ENCODE measurements around the gene SOX6.

SOX6 gene

DNA sequence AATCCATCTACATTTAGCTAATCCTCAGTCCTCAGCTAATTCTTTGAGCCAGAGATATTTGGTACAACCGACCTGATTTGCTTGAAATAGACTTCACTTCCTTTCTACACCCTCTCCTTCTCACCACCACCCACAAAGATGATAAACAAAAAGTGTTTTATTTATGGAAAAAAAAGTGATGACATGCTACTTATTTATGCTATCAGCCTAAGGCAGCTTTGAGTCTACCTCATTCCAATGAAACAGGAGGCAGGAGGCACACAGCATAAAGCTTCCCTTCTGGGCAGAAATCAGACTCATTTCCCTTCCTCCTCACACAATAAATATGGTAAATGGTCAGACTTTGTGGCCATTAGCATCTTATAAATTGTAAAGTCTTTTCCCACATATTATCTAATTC, 325.7 kb downstream of the SOX6 start:
- TF ChIP-seq TAF1 (IDR thresholded peaks at IDR 0.05; ENCODE audit: borderline replicate concordance, insufficient read depth, low read length): no peak
- TF ChIP-seq FOXP2 (optimal IDR thresholded peaks at IDR 0.05; ENCODE audit: borderline replicate concordance, extremely low read depth, extremely low read length, insufficient read depth): no peak
- TF ChIP-seq, protein P1, sequence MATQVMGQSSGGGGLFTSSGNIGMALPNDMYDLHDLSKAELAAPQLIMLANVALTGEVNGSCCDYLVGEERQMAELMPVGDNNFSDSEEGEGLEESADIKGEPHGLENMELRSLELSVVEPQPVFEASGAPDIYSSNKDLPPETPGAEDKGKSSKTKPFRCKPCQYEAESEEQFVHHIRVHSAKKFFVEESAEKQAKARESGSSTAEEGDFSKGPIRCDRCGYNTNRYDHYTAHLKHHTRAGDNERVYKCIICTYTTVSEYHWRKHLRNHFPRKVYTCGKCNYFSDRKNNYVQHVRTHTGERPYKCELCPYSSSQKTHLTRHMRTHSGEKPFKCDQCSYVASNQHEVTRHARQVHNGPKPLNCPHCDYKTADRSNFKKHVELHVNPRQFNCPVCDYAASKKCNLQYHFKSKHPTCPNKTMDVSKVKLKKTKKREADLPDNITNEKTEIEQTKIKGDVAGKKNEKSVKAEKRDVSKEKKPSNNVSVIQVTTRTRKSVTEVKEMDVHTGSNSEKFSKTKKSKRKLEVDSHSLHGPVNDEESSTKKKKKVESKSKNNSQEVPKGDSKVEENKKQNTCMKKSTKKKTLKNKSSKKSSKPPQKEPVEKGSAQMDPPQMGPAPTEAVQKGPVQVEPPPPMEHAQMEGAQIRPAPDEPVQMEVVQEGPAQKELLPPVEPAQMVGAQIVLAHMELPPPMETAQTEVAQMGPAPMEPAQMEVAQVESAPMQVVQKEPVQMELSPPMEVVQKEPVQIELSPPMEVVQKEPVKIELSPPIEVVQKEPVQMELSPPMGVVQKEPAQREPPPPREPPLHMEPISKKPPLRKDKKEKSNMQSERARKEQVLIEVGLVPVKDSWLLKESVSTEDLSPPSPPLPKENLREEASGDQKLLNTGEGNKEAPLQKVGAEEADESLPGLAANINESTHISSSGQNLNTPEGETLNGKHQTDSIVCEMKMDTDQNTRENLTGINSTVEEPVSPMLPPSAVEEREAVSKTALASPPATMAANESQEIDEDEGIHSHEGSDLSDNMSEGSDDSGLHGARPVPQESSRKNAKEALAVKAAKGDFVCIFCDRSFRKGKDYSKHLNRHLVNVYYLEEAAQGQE (IDR thresholded peaks at IDR 0.05; ENCODE audit: insufficient read depth in 1 of 2, low read depth in 2 of 2, low read length in 2 of 2): no peak
- TF ChIP-seq POLR2AphosphoS5 (IDR thresholded peaks at IDR 0.05; ENCODE audit: low read depth, low read length): no peak
- TF ChIP-seq SIN3A (IDR thresholded peaks at IDR 0.05; ENCODE audit: borderline replicate concordance, insufficient read depth, low read length): no peak

DNA sequence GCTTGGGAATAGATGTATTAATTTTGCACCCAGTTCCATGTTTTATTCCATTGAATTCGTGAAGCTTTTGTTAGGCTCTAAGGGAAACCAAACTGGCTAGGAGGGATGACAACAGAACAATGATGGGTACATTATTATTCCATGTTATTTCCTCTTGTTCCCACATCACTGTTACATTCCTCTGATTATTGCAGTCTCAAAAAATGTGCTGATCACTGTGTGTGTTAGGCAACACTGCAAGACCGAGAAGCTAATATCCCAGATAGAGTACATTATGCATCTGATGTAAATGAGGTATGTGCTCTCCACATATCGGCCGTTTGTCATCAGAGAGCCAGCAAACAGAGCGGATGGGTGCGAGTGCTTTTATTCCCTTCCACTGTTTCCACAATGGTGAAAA, 327.9 kb downstream of the SOX6 start:
- TF ChIP-seq TAF1 (IDR thresholded peaks at IDR 0.05; ENCODE audit: borderline replicate concordance, insufficient read depth, low read length) (no peak), SIN3A (IDR thresholded peaks at IDR 0.05; ENCODE audit: borderline replicate concordance, insufficient read depth, low read length) (no peak), POLR2AphosphoS5 (IDR thresholded peaks at IDR 0.05; ENCODE audit: low read depth, low read length) (no peak), FOXP2 (optimal IDR thresholded peaks at IDR 0.05; ENCODE audit: borderline replicate concordance, extremely low read depth, extremely low read length, insufficient read depth) (no peak)
- TF ChIP-seq, protein P1 (IDR thresholded peaks at IDR 0.05; ENCODE audit: insufficient read depth in 1 of 2, low read depth in 2 of 2, low read length in 2 of 2): no peak

DNA sequence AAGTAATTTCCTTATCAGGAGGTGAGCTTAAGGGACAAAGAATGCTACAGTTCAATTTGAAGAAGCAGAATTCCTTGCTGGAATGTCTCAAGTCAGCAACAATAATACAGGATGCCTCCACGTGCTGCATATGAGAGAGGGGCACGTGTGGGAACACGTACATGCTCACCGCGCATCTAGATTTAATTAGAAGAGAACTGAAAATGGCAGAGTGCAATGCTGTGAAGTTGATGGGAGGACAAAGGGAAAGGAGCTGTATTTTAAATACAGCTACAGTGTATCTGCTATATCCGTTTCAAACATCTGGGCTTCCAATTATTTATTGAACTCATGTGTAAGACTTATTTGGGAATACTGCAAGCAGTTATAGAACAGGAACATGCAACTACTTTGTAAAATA, 328.7 kb downstream of the SOX6 start:
- TF ChIP-seq TAF1 (IDR thresholded peaks at IDR 0.05; ENCODE audit: borderline replicate concordance, insufficient read depth, low read length): no peak
- no peak for TF ChIP-seq FOXP2 (optimal IDR thresholded peaks at IDR 0.05; ENCODE audit: borderline replicate concordance, extremely low read depth, extremely low read length, insufficient read depth)

DNA sequence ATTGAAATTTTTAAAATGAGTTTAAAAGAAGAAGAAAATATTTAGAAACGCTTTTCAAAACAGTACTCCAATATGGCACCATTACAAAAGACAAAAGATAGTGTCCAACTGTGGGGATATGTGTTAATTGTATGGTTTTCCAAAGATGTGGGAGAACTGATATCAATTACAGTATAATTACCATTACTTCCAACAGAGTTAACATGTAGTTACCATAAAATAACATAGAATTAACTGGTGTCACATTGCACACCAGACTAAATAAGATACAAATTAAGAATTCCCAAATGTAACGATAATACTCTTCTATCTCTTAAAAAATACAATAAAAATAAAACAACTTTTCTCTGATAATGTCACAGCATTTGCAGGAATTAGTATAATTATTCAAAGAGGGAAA, 329.5 kb downstream of the SOX6 start:
- TF ChIP-seq, protein P1 (IDR thresholded peaks at IDR 0.05; ENCODE audit: insufficient read depth in 1 of 2, low read depth in 2 of 2, low read length in 2 of 2): no peak
- no peak for TF ChIP-seq FOXP2 (optimal IDR thresholded peaks at IDR 0.05; ENCODE audit: borderline replicate concordance, extremely low read depth, extremely low read length, insufficient read depth)
- TF ChIP-seq SIN3A (IDR thresholded peaks at IDR 0.05; ENCODE audit: borderline replicate concordance, insufficient read depth, low read length): no peak
- TF ChIP-seq TAF1 (IDR thresholded peaks at IDR 0.05; ENCODE audit: borderline replicate concordance, insufficient read depth, low read length): no peak
- TF ChIP-seq POLR2AphosphoS5 (IDR thresholded peaks at IDR 0.05; ENCODE audit: low read depth, low read length): no peak

DNA sequence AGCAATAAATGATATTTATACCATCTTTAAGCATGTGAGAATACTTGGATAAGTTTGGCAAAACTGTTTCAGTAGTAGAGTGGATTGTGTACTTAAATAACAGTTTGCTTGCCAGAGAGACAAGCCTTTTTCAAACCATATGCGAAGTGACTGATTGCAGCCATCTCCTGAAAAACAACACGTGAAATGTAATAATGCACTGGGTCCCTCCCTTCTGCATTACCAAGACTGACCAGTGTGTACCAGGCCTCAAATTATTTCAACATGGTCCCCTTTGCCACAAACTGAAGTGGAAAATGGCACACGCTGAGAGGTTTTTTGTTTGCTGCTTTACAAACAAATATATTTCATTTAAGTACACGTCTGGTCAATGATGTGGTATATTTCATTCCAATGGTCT, 337.4 kb downstream of the SOX6 start:
- TF ChIP-seq, protein P1 (IDR thresholded peaks at IDR 0.05; ENCODE audit: insufficient read depth in 1 of 2, low read depth in 2 of 2, low read length in 2 of 2): no peak
- TF ChIP-seq TAF1 (IDR thresholded peaks at IDR 0.05; ENCODE audit: borderline replicate concordance, insufficient read depth, low read length) (no peak), SIN3A (IDR thresholded peaks at IDR 0.05; ENCODE audit: borderline replicate concordance, insufficient read depth, low read length) (no peak), POLR2AphosphoS5 (IDR thresholded peaks at IDR 0.05; ENCODE audit: low read depth, low read length) (no peak), FOXP2 (optimal IDR thresholded peaks at IDR 0.05; ENCODE audit: borderline replicate concordance, extremely low read depth, extremely low read length, insufficient read depth) (no peak)
